HepG2 (cell line): Measurements from ENCODE around the gene APOM.

ENCODE experiments used
- EED ChIP-seq: sonication (generic); formaldehyde crosslinking; IDR thresholded peaks from 2 replicates; pipeline ENCODE4 v1.5.0; 2020; ENCODE audit warnings: mild to moderate bottlenecking, missing genetic modification reagents
- ERF ChIP-seq: IDR thresholded peaks from 2 replicates; pipeline ENCODE4 v1.6.1; 2018; ENCODE audit warnings: missing biosample characterization, missing genetic modification reagents
- MAX ChIP-seq: IDR thresholded peaks from 2 replicates; pipeline ENCODE4 v1.6.1; 2012; ENCODE audit warnings: inconsistent platforms
- NFE2L2 ChIP-seq: fragments of 150-350 bp; IDR thresholded peaks from 2 replicates; pipeline ENCODE4 v1.6.1; 2014; ENCODE audit warnings: low read length
- POLR2AphosphoS5 ChIP-seq: IDR thresholded peaks from 2 replicates; pipeline ENCODE4 v1.6.1; 2012; ENCODE audit warnings: low read depth, low read length
- ZNF556 ChIP-seq: sonication (generic); formaldehyde crosslinking; IDR thresholded peaks from 2 replicates; pipeline ENCODE4 v1.4.0; 2020; ENCODE audit warnings: mild to moderate bottlenecking, missing genetic modification reagents, borderline replicate concordance
- ZNF788 ChIP-seq: sonication (generic); formaldehyde crosslinking; IDR thresholded peaks from 2 replicates; pipeline ENCODE4 v1.5.0; 2020; ENCODE audit warnings: mild to moderate bottlenecking, missing genetic modification reagents, borderline replicate concordance

GRCh38 chr6:31676322-31676903 lies 20.7 kb downstream of the APOM start:
- no peak for TF ChIP-seq MAX
- TF ChIP-seq ERF (CRISPR knock-in tag), result no peak
- TF ChIP-seq POLR2AphosphoS5, result no peak
- TF ChIP-seq NFE2L2, result no peak
- TF ChIP-seq ZNF556 (CRISPR knock-in tag), result no peak
- no peak for TF ChIP-seq EED
- no peak for TF ChIP-seq ZNF788 (CRISPR knock-in tag)
